Measurements from ENCODE around the gene ELP2.

DNA sequence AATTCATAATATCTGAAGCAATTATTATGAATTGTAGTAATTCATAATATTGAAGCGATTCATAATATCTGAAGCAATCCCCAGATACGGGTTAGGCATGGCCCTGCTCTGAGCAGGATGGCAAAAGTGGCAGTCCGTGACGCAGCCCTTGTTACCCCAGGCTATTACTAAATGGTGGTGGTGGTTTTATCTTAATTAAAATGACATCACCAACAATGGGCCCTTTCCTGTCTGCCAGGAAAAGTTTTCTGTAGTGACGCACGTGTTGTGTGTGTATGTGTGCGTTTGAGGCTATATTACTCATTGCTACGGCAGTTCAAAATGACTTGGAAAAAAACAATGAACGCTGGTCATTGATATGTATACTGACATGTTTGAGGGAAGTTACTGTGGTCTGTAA, 47.0 kb downstream of the ELP2 start:
- TF ChIP-seq, protein P1, sequence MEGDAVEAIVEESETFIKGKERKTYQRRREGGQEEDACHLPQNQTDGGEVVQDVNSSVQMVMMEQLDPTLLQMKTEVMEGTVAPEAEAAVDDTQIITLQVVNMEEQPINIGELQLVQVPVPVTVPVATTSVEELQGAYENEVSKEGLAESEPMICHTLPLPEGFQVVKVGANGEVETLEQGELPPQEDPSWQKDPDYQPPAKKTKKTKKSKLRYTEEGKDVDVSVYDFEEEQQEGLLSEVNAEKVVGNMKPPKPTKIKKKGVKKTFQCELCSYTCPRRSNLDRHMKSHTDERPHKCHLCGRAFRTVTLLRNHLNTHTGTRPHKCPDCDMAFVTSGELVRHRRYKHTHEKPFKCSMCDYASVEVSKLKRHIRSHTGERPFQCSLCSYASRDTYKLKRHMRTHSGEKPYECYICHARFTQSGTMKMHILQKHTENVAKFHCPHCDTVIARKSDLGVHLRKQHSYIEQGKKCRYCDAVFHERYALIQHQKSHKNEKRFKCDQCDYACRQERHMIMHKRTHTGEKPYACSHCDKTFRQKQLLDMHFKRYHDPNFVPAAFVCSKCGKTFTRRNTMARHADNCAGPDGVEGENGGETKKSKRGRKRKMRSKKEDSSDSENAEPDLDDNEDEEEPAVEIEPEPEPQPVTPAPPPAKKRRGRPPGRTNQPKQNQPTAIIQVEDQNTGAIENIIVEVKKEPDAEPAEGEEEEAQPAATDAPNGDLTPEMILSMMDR (conservative IDR thresholded peaks at IDR 0.05; ENCODE audit: low read length): no peak
- no peak for TF ChIP-seq EZH2phosphoT487 (IDR thresholded peaks at IDR 0.05; ENCODE audit: borderline replicate concordance, low read depth, low read length)

Measured in OCI-LY7 (cell line).